B cell (primary cell): Measurements from ENCODE around the gene PRELID2. TPM values are rescaled to one million over a fixed set of nuclear protein-coding genes. Genes with fewer than 3 reads are reported as not detected.

Experiments
- ATAC-seq: fragments of 200-7000 bp; cut with Tn5 transposase; one replicate; pipeline ENCODE4 v1.10.0; 2021; ENCODE audit warnings: low read depth, mild to moderate bottlenecking, moderate number of reproducible peaks, moderate library complexity
- CTCF ChIA-PET: fragments of 350-600 bp; sonication (Branson Sonifier 250); formaldehyde crosslinking; loops from one replicate; lab custom pipeline; 2021; ENCODE audit warnings: antibody characterized with exemption, inconsistent platforms; lab: Charles Lee
- POLR2A ChIA-PET: fragments of 350-600 bp; sonication (Branson Sonifier 250); formaldehyde crosslinking; loops from one replicate; lab custom pipeline; 2021; ENCODE audit warnings: antibody characterized with exemption; lab: Charles Lee
- DNase-seq: peaks from one replicate; pipeline ENCODE4 v3.0.0; 2013
- H2AFZ ChIP-seq: 2 replicates; pipeline ENCODE4 v1.6.1; 2012; ENCODE audit warnings: mild to moderate bottlenecking, low read depth, low read length; ENCODE audit not compliant: insufficient read depth, poor library complexity, severe bottlenecking
- H3K27ac ChIP-seq, 2 donors: 1 replicate in 1 of 2; 2 replicates in 1 of 2; pipeline ENCODE4 v1.5.1; 2012 to 2013; ENCODE audit warnings: low read length in 2 of 2, mild to moderate bottlenecking in 2 of 2, moderate library complexity in 1 of 2
- H3K27me3 ChIP-seq, 4 experiments: fragments of 200-600 bp in 1 of 4; sonication (generic) in 1 of 4; replicated peaks in 1 of 4; 1 replicate in 2 of 4; 2 replicates in 2 of 4; pipeline versions ENCODE4 v1.6.1 to v1.7.0; 2013 to 2016; ENCODE audit warnings: low read length in 3 of 4, mild to moderate bottlenecking in 2 of 4, mixed read lengths in 1 of 4, moderate library complexity in 1 of 4; ENCODE audit not compliant: insufficient read depth in 4 of 4, control insufficient read depth in 3 of 4; ENCODE audit errors: control extremely low read depth in 1 of 4
- H3K36me3 ChIP-seq, 2 experiments: replicated peaks in 1 of 2; 1 replicate in 1 of 2; 2 replicates in 1 of 2; pipeline versions ENCODE4 v1.6.1 to v1.7.1; 2013; ENCODE audit warnings: low read length in 1 of 2; ENCODE audit not compliant: insufficient read depth in 2 of 2, control insufficient read depth in 1 of 2; ENCODE audit errors: control extremely low read depth in 1 of 2, extremely low read depth in 1 of 2
- H3K4me1 ChIP-seq, 2 donors: fragments of 200-600 bp in 1 of 2; sonication (generic) in 1 of 2; 1 replicate in 1 of 2; 2 replicates in 1 of 2; pipeline versions ENCODE4 v1.5.1 to v1.6.1; 2013 to 2017; ENCODE audit warnings: low read length in 2 of 2; ENCODE audit not compliant: control insufficient read depth in 2 of 2, insufficient read depth in 2 of 2
- H3K4me2 ChIP-seq: replicated peaks from 2 replicates; pipeline ENCODE3; 2012; ENCODE audit warnings: mild to moderate bottlenecking, low read depth, low read length; ENCODE audit not compliant: poor library complexity, severe bottlenecking
- H3K4me3 ChIP-seq, 5 experiments: fragments of 200-600 bp in 1 of 5; sonication (generic) in 1 of 5; 1 replicate in 3 of 5; 2 replicates in 2 of 5; pipeline versions ENCODE4 v1.5.1 to v1.7.0; 2011 to 2016; ENCODE audit warnings: low read length in 4 of 5, mild to moderate bottlenecking in 4 of 5, low read depth in 2 of 5, control low read depth in 1 of 5, moderate library complexity in 1 of 5; ENCODE audit not compliant: insufficient read depth in 1 of 5; ENCODE audit errors: control extremely low read depth in 1 of 5, extremely low read depth in 1 of 5
- H3K79me2 ChIP-seq: fragments of 200-600 bp; sonication (generic); one replicate; pipeline ENCODE4 v1.6.0; 2016; ENCODE audit warnings: low read length; ENCODE audit not compliant: control insufficient read depth, insufficient read depth
- H3K9ac ChIP-seq: fragments of 200-600 bp; sonication (generic); 2 replicates; pipeline ENCODE4 v1.6.1; 2017; ENCODE audit warnings: mild to moderate bottlenecking, low read length, moderate library complexity
- H3K9me3 ChIP-seq, 3 donors: one replicate each; pipeline versions ENCODE4 v1.6.1 to v1.7.1; 2013; ENCODE audit warnings: low read length in 2 of 3; ENCODE audit not compliant: control insufficient read depth in 2 of 3, insufficient read depth in 1 of 3; ENCODE audit errors: control extremely low read depth in 1 of 3
- H4K20me1 ChIP-seq: 2 replicates; pipeline ENCODE4 v1.6.0; 2012; ENCODE audit warnings: mild to moderate bottlenecking, low read length; ENCODE audit not compliant: insufficient read depth, control insufficient read depth, poor library complexity, severe bottlenecking
- H3K27ac Mint-ChIP-seq: one replicate; pipeline ENCODE4 v1.8.0; 2021; ENCODE audit warnings: mixed read lengths
- H3K27me3 Mint-ChIP-seq: one replicate; pipeline ENCODE4 v1.8.0; 2021; ENCODE audit warnings: mixed read lengths
- H3K4me1 Mint-ChIP-seq: one replicate; pipeline ENCODE4 v1.8.0; 2021; ENCODE audit warnings: mixed read lengths
- H3K4me3 Mint-ChIP-seq: one replicate; pipeline ENCODE4 v1.8.0; 2021; ENCODE audit warnings: mixed read lengths
- H3K9me3 Mint-ChIP-seq: one replicate; pipeline ENCODE4 v1.8.0; 2022; ENCODE audit warnings: mixed read lengths; ENCODE audit not compliant: insufficient read depth
- CTCF ChIP-seq: fragments of 200-600 bp; IDR thresholded peaks from one replicate; pipeline ENCODE4 v1.8.0; 2022; ENCODE audit warnings: antibody characterized with exemption, mild to moderate bottlenecking
- EZH2 ChIP-seq: IDR thresholded peaks from 2 replicates; pipeline ENCODE4 v1.6.1; 2012; ENCODE audit warnings: borderline replicate concordance, low read depth, mild to moderate bottlenecking, moderate library complexity, low read length; ENCODE audit not compliant: insufficient read depth, poor library complexity, severe bottlenecking
- WGBS: methylation state at CpG from one replicate; pipeline ENCODE4 v1.1.5; 2013; ENCODE audit warnings: missing lambda C conversion rate; ENCODE audit not compliant: insufficient coverage; 5-methylcytosine and 5-hydroxymethylcytosine counted together
- intact Hi-C: fragments of 100-400 bp; cut with micrococcal nuclease; formaldehyde crosslinking; loops from one replicate; pipeline ENCODE4 v1.10.0; 2022
- polyA plus RNA-seq: library from polyadenylated mRNA; depleted of rRNA; stranded (reverse); fragments of >200 nt; gene quantifications from 2 replicates; pipeline ENCODE4 v1.2.3, GENCODE V29; 2012
- total RNA-seq, 2 donors: library from RNA; stranded (reverse); fragments of 120-200 nt in 1 of 2; gene quantifications; 1 replicate in 1 of 2; 2 replicates in 1 of 2; pipeline versions ENCODE4 v1.2.3 to v1.2.4, GENCODE V29; 2013 to 2022

Gene PRELID2
- total and polyA plus RNA-seq, 2 donors (not counting 1 experiment from before 2014, with no cell fraction given), result 0.63 to 2.7 TPM

GRCh38 chr5:145825751-145826180 is 9.4 kb downstream of the PRELID2 start:
- H3K9me3 ChIP-seq, result no peaks in the 10 kb centered on the region
- peak; percentile 79 for TF ChIP-seq CTCF
- TF ChIP-seq EZH2, result no peak
- ATAC-seq (no peak), DNase-seq (peak; percentile 53)
- WGBS, result no CpG with 5 or more reads among the region's 3 CpGs
- H3K4me1 ChIP-seq, result no peaks in the 10 kb centered on the region
- no peak overlapping the region for H3K9ac ChIP-seq
- H3K4me1 Mint-ChIP-seq, result no peaks in the 10 kb centered on the region
- H3K79me2 ChIP-seq, result no peaks in the 10 kb centered on the region
- no peaks in the 10 kb centered on the region for H3K36me3 ChIP-seq
- H3K27me3 Mint-ChIP-seq, result no peaks in the 10 kb centered on the region
- ChIA-PET CTCF (interaction anchor here (0.8 to 3.6 kb wide), 8 partner anchors 10 to 1622 kb away, joined by 3 to 49 read pairs (median 4); partner anchors contain the start of gene PRELID2), POLR2A (no interaction called here)
- no peaks in the 10 kb centered on the region for H4K20me1 ChIP-seq
- intact Hi-C loops, result loop anchor here (5.0 kb wide), 3 partner anchors 128 to 1338 kb away; no protein-coding TSS in a partner anchor
- no peak overlapping the region for H2AFZ ChIP-seq
- H3K4me3 Mint-ChIP-seq, result no peak overlapping the region
- H3K27ac ChIP-seq, result no peak overlapping the region
- H3K4me2 ChIP-seq, result no peak overlapping the region
- no peak overlapping the region for H3K4me3 ChIP-seq
- no peaks in the 10 kb centered on the region for H3K27me3 ChIP-seq
- no peaks in the 10 kb centered on the region for H3K9me3 Mint-ChIP-seq
- H3K27ac Mint-ChIP-seq, result no peak overlapping the region

- intact Hi-C loops, result no loop called here
Observed at GRCh38 chr5:145824040-145824439, 11.1 kb downstream of the PRELID2 start.

More at GRCh38 chr5:145824040-145824439, 11.1 kb downstream of the PRELID2 start:
- Histone ChIP-seq H4K20me1 (no peaks in the 10 kb centered on the region), H3K4me1 (no peaks in the 10 kb centered on the region), H3K9ac (no peak overlapping the region), H3K4me3 (no peak overlapping the region), H2AFZ (no peak overlapping the region), H3K36me3 (no peaks in the 10 kb centered on the region), H3K4me2 (no peak overlapping the region), H3K27me3 (no peaks in the 10 kb centered on the region), H3K27ac (no peak overlapping the region), H3K9me3 (no peaks in the 10 kb centered on the region), H3K79me2 (no peaks in the 10 kb centered on the region)
- 75% methylated on average over 3 of the region's 4 CpGs for WGBS
- H3K9me3 Mint-ChIP-seq, result no peaks in the 10 kb centered on the region
- no peak for TF ChIP-seq CTCF
- no peak for TF ChIP-seq EZH2
- H3K4me3 Mint-ChIP-seq, result no peak overlapping the region
- ATAC-seq (no peak), DNase-seq (no peak)
- H3K27me3 Mint-ChIP-seq, result no peaks in the 10 kb centered on the region
- H3K4me1 Mint-ChIP-seq, result no peaks in the 10 kb centered on the region
- H3K27ac Mint-ChIP-seq, result no peak overlapping the region
- CTCF ChIA-PET, result interaction anchor here (1.3 to 2.0 kb wide), 3 partner anchors 9 to 1620 kb away, joined by 3 to 8 read pairs (median 4); no protein-coding TSS in a partner anchor
- POLR2A ChIA-PET, result no interaction called here
